ENCODE results near the gene CASP9.

- TF ChIP-seq POLR2A (IDR thresholded peaks at IDR 0.05) (no peak), CTCF (IDR thresholded peaks at IDR 0.05) (no peak), POLR2AphosphoS5 (IDR thresholded peaks at IDR 0.05) (no peak)
Observed at GRCh38 chr1:15519625-15520024, 4.4 kb downstream of the CASP9 start.
